Activated T-helper 2 cell treated with anti-CD3 and anti-CD28 coated beads, Interferon-gamma antibody, Interleukin-2, Interleukin-4, amounts not matched to agents 10 μg/mL and 5 μg/mL and 100 μg/mL, durations not matched to agents 14 hours and 24 hours and 36 hours (primary cell): Measurements from ENCODE around the gene PKNOX2. TPM values are rescaled to one million over a fixed set of nuclear protein-coding genes. Genes with fewer than 3 reads are reported as not detected.
"Not testable (repeated sequence)": the region's sequence is repeated elsewhere in the genome, so short reads cannot be mapped to it uniquely, and the experiment has no call there.

Experiments
- DNase-seq: peaks from one replicate; pipeline ENCODE4 v3.0.0; 2021; ENCODE audit warnings: low spot score
- H3K27ac Mint-ChIP-seq: one replicate; pipeline ENCODE4 v1.8.0; 2021; ENCODE audit warnings: mixed read lengths
- H3K27me3 Mint-ChIP-seq: one replicate; pipeline ENCODE4 v1.8.0; 2021; ENCODE audit warnings: low read depth, mixed read lengths
- H3K36me3 Mint-ChIP-seq: one replicate; pipeline ENCODE4 v1.8.0; 2021; ENCODE audit warnings: low read depth, mixed read lengths
- H3K4me1 Mint-ChIP-seq: one replicate; pipeline ENCODE4 v1.8.0; 2021; ENCODE audit warnings: low read depth, mixed read lengths
- H3K4me3 Mint-ChIP-seq: one replicate; pipeline ENCODE4 v1.8.0; 2021; ENCODE audit warnings: low read depth, mild to moderate bottlenecking, moderate library complexity, mixed read lengths
- H3K9me3 Mint-ChIP-seq: one replicate; pipeline ENCODE4 v1.8.0; 2021; ENCODE audit warnings: mixed read lengths
- intact Hi-C: fragments of 100-400 bp; cut with micrococcal nuclease; formaldehyde crosslinking; loops from one replicate; pipeline ENCODE4 v1.15.1; 2023
- total RNA-seq: library from RNA; stranded (reverse); gene quantifications from 2 replicates; pipeline ENCODE4 v1.2.3, GENCODE V29; 2022

PKNOX2 gene
- total RNA-seq, 1 donor from 2014 or later, result not detected

DNA sequence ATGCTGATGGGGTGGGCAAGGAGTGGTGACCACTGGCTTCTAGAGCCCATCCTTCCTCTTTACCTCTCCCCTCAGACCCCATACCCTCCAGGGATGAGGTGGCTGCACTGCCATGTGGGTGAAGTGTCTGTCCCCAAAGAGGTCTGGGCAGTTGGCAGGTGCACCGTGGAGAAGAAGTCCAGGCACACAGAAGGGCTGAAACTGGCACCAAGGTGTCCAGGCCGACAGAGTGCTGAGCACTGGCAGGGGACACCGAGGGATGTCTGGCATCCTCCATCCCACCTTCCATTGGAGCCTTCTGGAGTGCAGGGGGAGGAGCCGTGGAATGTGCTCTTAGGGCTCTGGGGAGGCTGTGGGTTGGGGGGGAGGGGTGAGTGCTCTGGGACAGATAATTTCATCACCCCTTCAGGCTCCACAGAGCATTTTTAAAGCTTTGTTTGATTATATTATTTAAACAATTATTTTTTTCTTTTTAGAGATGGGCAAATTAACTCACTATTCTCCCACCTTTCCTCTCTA, 37.9 kb downstream of the PKNOX2 start:
- no peaks in the 10 kb centered on the region for H3K9me3 Mint-ChIP-seq
- H3K27me3 Mint-ChIP-seq, result peaks cover 1% of the 10 kb centered on the region

DNA sequence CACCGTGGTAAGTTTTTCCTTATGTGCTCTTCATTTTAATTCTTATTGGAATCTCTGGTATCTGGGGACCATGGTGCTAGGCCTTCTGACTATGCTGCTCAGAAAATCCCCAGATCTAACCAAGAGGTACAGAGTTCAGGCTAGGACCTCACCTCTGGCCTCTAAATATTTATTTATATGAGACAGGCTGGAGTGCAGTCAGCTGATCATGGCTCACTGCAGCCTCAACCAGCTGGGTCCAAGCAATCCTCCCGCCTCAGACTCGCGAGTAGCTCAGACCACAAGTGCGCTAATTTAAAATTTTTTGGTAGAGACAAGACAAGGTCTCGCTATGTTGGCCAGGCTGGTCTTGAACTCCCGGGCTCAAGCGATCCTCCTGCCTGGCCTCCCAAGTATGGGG, 38.4 kb downstream of the PKNOX2 start:
- intact Hi-C loops, result no loop called here
- Mint-ChIP-seq H3K4me1 (no peaks in the 10 kb centered on the region), H3K27me3 (peaks cover 1% of the 10 kb centered on the region), H3K4me3 (no peak overlapping the region), H3K36me3 (no peaks in the 10 kb centered on the region), H3K9me3 (no peaks in the 10 kb centered on the region), H3K27ac (no peak overlapping the region)
- no peak for DNase-seq

More for the DNA sequence above, 37.9 kb downstream of the PKNOX2 start:
- Mint-ChIP-seq H3K4me1 (no peaks in the 10 kb centered on the region), H3K4me3 (no peak overlapping the region), H3K27ac (no peak overlapping the region), H3K36me3 (no peaks in the 10 kb centered on the region)
- intact Hi-C loops, result no loop called here
- DNase-seq, result no peak

DNA sequence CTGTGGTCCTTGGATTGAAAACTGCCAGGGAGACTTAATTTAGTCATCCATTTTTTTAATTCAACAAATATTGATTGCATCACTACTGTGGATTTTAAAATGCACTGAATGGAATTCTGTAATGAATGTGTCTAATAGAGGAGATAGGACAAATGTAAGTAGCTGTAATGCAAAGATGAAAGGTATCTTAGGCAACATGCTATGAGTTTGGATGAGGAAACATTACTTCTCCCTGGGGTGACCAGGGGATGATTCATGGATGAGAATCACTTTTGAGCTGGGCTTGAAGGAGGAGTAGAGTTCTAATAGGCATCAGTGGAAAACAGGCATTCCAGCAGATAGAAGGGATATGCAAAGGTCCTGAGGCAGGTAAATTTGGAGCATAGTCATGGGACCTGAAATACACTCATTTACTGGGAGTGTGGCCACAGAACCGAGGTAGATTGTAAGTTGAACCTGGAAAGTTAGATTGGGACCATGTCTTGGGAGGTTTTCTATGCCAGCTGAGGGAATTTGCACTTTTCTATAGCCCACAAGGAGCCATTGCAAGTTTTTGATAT, 43.4 kb downstream of the PKNOX2 start:
- Mint-ChIP-seq H3K36me3 (no peaks in the 10 kb centered on the region), H3K27me3 (peaks cover 3% of the 10 kb centered on the region), H3K27ac (no peak overlapping the region), H3K4me1 (no peaks in the 10 kb centered on the region), H3K4me3 (no peak overlapping the region), H3K9me3 (no peaks in the 10 kb centered on the region)
- no peak for DNase-seq
- intact Hi-C loops, result no loop called here

DNA sequence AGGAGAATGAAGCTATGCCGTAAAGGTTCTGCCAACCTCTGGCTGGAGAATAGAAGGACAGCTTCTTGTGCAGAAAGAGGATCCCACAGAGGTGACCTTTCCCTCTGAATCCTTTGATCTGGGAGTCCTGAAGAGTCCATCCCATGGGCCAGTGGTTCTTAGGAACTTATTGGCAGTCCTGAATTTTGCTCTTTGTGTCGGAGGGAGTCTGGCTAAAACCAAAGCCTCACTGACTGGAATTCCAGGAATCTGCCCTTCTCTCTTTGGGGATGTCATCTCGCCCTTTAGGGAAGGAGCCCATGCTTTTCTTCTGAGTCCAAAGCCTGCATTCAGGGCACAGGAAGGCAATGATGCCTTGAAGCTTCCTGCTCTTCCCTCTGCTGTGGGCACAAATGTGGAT, 45.5 kb downstream of the PKNOX2 start:
- DNase-seq, result no peak
- intact Hi-C loops, result no loop called here
- no peak overlapping the region for H3K27ac Mint-ChIP-seq
- H3K27me3 Mint-ChIP-seq, result peaks cover 7% of the 10 kb centered on the region
- H3K4me1 Mint-ChIP-seq, result no peaks in the 10 kb centered on the region
- H3K36me3 Mint-ChIP-seq, result no peaks in the 10 kb centered on the region
- no peaks in the 10 kb centered on the region for H3K9me3 Mint-ChIP-seq
- no peak overlapping the region for H3K4me3 Mint-ChIP-seq

DNA sequence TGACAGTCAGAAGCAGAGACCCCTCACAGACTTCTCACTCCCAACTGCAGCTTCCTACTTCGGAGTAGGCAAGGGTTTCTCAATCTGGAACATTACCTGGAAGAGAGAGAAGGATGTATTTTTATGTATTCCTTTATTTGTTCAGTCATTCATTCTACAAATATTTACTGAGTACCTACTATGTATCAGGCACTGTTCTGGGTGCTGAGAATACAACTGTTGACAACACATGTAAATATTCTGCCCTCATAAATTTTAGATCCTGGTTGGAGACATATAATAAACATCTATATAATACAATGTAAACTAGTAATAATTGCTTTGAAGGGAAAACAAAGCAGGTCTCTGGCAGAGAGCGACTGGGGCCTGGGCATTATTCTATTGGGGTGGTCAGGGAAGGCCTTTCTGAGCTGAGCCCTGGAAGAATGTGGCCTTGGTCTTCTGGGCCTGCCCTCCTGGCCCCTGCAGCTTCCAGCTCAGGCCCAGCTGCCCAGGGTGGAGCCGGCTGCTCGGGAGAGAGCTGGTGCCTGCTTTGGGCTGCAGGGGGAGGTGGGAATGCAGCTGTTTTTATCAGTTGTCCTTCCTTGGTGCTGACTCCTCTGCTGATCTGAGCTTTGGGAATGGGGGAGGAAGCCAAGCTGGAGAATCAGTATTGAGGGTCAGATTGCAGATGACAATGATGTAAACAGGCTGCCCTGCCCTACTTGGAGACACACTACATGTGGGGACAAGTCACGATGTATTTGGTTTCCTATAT, 46.8 kb downstream of the PKNOX2 start:
- no peaks in the 10 kb centered on the region for H3K4me1 Mint-ChIP-seq
- H3K27me3 Mint-ChIP-seq, result peaks cover 7% of the 10 kb centered on the region
- H3K36me3 Mint-ChIP-seq, result no peaks in the 10 kb centered on the region
- intact Hi-C loops, result no loop called here
- H3K4me3 Mint-ChIP-seq, result no peak overlapping the region
- H3K9me3 Mint-ChIP-seq, result no peaks in the 10 kb centered on the region
- no peak for DNase-seq
- H3K27ac Mint-ChIP-seq, result no peak overlapping the region

DNA sequence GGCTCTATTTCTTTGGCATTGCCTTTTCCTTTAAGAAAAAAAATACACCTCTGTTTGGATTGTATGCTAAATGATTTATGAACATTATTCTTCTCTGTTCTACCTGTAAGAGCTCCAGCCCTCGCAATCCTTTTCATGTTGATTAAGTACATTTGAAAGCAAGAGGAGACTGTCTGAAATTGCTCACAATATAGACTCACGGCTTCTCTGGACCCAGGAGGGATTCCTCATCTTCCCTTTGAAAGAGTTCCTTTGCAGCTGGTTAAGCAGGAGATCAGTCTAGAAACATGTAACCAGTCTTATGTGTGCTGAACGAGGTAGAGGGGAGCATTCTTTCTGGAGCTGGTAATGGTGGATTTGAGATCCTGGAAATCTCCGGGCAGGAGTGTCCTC, 47.4 kb downstream of the PKNOX2 start:
- peaks cover 7% of the 10 kb centered on the region for H3K27me3 Mint-ChIP-seq
- no peak overlapping the region for H3K27ac Mint-ChIP-seq
- H3K4me3 Mint-ChIP-seq, result no peak overlapping the region
- H3K4me1 Mint-ChIP-seq, result no peaks in the 10 kb centered on the region
- no peaks in the 10 kb centered on the region for H3K9me3 Mint-ChIP-seq
- intact Hi-C loops, result no loop called here
- no peaks in the 10 kb centered on the region for H3K36me3 Mint-ChIP-seq
- DNase-seq, result no peak

DNA sequence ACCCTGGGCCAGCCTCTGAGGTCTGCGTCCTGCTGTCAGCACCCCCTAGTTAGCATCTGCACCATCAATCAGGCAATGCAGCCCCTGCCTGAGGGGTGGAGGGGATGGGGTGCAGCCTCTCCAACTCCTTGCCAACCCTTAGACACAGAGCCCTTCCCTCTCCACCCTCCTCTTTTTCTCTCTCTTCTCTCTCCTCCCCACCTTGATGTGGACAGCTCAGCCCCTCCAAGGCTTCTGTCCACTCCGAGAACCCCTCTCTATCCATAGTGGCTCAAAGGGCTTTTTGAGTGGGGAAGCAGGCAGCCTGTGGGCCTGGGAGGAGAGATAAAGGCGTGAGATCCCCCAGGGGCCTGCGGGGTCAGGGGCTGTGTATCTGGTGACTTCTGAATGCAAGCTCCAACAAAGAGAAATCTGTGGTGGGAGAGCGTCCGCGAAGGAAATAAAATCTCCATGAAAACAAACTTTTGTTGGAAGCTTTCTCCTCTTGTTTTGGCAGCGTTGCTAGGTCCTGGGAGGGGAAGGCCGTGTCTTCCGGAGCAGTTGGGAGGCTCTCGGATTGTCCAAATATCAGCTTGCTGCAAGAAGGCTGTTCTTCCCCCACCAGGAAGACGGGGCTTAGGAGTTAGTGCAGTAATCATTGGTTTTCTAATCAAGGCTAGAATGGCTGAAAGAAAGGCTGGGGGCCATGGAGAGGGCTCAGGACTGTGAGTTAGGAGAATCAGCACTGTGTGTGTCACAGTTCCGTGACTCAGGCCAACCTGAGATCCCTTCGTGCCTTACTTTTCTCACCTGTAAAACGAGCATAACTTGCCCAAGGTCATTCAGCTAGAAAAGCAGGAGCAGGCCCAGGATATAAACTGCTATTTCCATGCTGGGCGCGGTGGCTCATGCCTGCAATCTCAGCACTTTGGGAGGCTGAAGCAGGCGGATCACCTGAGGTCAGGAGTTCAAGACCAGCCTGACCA, 50.3 kb downstream of the PKNOX2 start:
- no peak overlapping the region for H3K4me3 Mint-ChIP-seq
- peaks cover 9% of the 10 kb centered on the region for H3K27me3 Mint-ChIP-seq
- no peak for DNase-seq
- no peaks in the 10 kb centered on the region for H3K36me3 Mint-ChIP-seq
- intact Hi-C loops, result no loop called here
- no peaks in the 10 kb centered on the region for H3K4me1 Mint-ChIP-seq
- H3K27ac Mint-ChIP-seq, result no peak overlapping the region
- no peaks in the 10 kb centered on the region for H3K9me3 Mint-ChIP-seq

DNA sequence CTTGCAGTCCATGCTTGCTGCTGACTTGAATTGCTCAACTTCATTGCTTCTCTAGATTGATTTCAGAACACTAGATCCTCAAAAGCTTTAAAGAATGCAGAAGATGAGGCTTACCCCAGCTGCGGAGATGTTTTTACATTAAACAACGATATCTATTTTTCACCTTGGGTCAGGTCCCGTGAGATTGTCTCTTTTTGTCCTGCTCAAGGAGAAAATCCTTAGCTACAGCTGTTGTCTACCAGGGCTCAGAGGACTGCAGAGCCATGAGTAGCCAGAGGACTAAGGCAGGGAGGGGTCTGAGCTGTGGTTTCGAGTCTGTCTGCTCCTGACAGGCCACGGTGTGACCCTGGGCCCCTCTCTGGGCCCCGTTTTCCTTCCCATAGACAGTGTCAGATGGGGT, 51.4 kb downstream of the PKNOX2 start:
- Mint-ChIP-seq H3K27ac (no peak overlapping the region), H3K27me3 (peaks cover 9% of the 10 kb centered on the region), H3K9me3 (no peaks in the 10 kb centered on the region), H3K36me3 (no peaks in the 10 kb centered on the region), H3K4me1 (no peaks in the 10 kb centered on the region), H3K4me3 (no peak overlapping the region)
- no peak for DNase-seq
- intact Hi-C loops, result no loop called here

DNA sequence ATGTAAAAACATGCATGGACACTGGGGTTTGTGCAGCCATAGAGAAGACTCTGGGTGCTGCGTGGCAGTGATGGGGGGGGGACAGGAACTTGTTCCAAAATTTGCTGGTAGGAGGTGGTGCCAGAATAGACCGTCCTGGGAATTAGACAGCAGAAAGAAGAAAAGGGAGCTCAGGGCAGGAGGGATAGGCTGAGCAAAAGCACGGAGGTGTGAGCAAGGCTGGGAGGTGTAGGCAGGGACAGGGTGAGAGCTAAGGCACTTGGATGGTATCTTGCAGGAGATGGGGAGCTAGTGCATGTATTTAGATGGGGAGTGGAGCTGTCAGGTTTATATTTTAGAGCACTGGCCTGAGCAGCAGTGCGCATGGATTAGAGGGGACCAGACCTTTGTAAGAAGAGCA, 53.8 kb downstream of the PKNOX2 start:
- intact Hi-C loops, result no loop called here
- no peak overlapping the region for H3K4me3 Mint-ChIP-seq
- H3K9me3 Mint-ChIP-seq, result no peaks in the 10 kb centered on the region
- no peak overlapping the region for H3K27ac Mint-ChIP-seq
- peaks cover 4% of the 10 kb centered on the region for H3K27me3 Mint-ChIP-seq
- H3K4me1 Mint-ChIP-seq, result no peaks in the 10 kb centered on the region
- no peaks in the 10 kb centered on the region for H3K36me3 Mint-ChIP-seq
- no peak for DNase-seq

DNA sequence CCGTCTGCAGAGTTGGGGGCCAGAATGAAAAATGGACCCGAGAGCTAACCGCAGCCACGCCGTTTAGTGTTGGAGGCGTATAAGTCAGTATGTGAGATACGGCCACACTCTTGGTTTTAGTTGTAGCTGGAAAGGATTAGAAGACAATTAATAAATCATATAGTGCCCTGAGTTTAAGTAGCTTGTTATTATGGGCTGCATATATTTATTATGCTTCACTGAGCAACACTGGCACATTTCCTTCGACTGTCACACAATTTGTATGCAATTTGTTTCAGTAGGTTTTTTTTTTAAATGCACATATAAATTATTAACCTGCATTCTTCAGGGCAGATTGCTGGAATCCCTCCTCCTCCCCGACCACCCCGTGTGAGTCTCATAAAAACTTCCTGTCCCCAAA, 56.9 kb downstream of the PKNOX2 start:
- Mint-ChIP-seq H3K4me3 (no peak overlapping the region), H3K36me3 (no peaks in the 10 kb centered on the region), H3K9me3 (no peaks in the 10 kb centered on the region), H3K27me3 (peaks cover 2% of the 10 kb centered on the region), H3K27ac (no peak overlapping the region), H3K4me1 (no peaks in the 10 kb centered on the region)
- DNase-seq, result no peak
- intact Hi-C loops, result no loop called here

DNA sequence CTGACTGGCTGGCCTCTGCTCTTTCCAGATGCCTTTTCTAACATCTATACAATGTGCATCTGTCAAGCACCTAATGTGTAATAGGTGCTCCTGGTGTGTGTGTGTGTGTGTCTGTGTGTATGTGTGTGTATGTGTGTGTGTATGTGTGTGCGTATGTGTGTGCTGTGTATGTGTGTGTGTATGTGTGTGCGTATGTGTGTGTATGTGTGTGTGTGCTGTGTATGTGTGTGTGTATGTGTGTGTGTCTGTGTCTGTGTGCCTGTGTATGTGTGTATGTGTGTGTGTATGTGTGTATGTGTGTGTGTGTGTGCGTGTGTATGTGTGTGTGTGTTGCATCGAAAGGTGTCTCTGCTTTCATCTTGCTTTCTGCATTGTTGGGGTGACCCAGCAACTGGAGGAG, 57.9 kb downstream of the PKNOX2 start:
- no peaks in the 10 kb centered on the region for H3K36me3 Mint-ChIP-seq
- H3K27me3 Mint-ChIP-seq, result no peaks in the 10 kb centered on the region
- no peak overlapping the region for H3K4me3 Mint-ChIP-seq
- H3K27ac Mint-ChIP-seq, result no peak overlapping the region
- no peak for DNase-seq
- H3K4me1 Mint-ChIP-seq, result no peaks in the 10 kb centered on the region
- no peaks in the 10 kb centered on the region for H3K9me3 Mint-ChIP-seq
- intact Hi-C loops, result no loop called here

DNA sequence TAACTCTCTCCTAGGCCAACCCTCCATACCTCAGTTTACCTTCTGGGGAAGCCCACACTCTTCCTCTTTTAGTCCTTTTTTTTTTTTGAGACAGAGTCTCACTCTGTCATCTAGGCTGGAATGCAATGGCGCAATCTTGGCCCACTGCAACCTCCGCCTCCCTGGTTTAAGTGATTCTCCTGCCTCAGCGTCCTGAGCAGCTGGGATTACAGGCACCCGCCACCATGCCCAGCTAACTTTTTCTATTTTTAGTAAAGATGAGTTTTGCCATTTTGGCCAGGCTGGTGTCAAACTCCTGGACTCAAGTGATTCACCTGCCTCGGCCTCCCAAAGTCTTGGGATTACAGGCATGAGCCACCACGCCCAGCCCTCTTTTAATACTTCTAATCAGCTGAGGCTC, 58.6 kb downstream of the PKNOX2 start:
- H3K27ac Mint-ChIP-seq, H3K36me3 Mint-ChIP-seq, H3K4me1 Mint-ChIP-seq, H3K9me3 Mint-ChIP-seq, H3K27me3 Mint-ChIP-seq, intact Hi-C loops, H3K4me3 Mint-ChIP-seq, DNase-seq: not testable (repeated sequence)

DNA sequence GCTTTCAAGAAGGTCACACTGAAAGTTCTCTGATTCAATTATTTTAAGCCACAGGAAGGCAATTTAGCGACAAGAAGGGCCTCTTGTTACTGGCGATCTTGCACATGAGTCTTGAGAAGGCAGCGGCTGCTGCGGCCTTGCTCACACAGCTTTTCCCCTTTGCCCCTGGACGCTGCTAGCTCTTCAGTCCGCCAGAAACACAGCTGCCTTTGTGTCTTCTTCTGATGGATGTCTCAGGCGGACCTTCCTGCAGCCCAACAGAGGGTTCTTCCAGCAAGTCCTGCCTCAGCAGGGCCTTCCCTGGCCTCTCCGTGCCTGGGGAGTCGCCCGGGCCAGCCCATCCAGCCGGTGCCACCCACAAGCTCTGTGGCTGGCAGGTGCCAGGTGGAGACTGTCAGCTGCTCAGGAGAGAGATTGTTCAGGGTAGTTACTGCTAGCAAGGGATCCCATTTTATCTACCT, 59.4 kb downstream of the PKNOX2 start:
- no peak overlapping the region for H3K27ac Mint-ChIP-seq
- DNase-seq, result no peak
- intact Hi-C loops, result no loop called here

More for the DNA sequence above, 59.4 kb downstream of the PKNOX2 start:
- H3K9me3 Mint-ChIP-seq, result no peaks in the 10 kb centered on the region
- no peak overlapping the region for H3K4me3 Mint-ChIP-seq
- H3K27me3 Mint-ChIP-seq, result no peaks in the 10 kb centered on the region
- no peaks in the 10 kb centered on the region for H3K36me3 Mint-ChIP-seq
- no peaks in the 10 kb centered on the region for H3K4me1 Mint-ChIP-seq
